Stimulated activated CD8-positive, alpha-beta memory T cell treated with anti-CD3 and anti-CD28 coated beads, Interleukin-2, amount 100 ng/mL, for 1 hour (primary cell): ENCODE results near the gene ST6GALNAC1.
"Not testable (repeated sequence)": the region's sequence is repeated elsewhere in the genome, so short reads cannot be mapped to it uniquely, and the experiment has no call there.

Experiments used
- DNase-seq, 2 donors: peaks; one replicate each; pipeline ENCODE4 v3.0.0-alpha.2; 2020; ENCODE audit warnings: low read depth in 2 of 2

ST6GALNAC1 gene

DNA sequence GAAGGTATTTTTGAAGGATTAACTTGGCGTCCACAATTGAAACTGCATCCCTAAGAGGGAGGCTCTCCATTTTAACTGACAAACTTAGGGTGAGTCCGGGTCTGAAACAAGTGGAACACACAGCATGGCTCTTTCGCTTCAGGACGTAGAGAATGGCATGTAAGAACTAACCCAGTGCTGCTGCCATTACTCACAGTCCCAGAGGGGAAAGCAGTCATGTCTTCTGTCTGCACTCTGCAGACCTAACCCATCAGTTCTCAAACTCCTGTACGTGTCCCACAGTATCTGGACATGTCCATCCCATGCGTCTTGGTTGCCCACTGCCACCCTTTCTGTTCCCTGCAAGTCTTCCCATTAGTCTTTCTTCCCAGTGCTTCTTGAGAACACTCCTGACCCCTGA, 563 bp downstream of the ST6GALNAC1 start:
- no peak for DNase-seq

- no peak for DNase-seq
Observed at GRCh38 chr17:76642032-76642561, 1.5 kb downstream of the ST6GALNAC1 start.

DNA sequence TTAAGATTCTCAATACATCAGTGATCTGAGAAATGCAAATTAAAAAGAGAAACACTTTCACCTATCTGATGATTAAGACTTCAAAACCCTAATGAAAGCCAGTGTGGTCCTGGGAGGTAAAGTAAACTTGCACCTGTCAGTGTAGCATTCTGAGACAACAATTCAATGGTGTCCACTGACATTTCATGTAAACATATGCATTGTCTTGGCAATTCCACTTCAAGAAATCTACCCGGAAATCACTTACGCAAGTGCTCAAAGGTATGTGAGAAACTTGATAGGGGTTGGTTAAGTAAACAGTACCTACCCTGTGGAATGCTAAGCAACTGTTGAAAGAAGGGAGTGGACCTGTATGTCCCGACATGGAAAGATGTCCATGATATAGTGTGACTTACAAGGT, 2.1 kb downstream of the ST6GALNAC1 start:
- DNase-seq = no peak

- no peak for DNase-seq
Observed at GRCh38 chr17:76640550-76641380, 2.8 kb downstream of the ST6GALNAC1 start.

DNA sequence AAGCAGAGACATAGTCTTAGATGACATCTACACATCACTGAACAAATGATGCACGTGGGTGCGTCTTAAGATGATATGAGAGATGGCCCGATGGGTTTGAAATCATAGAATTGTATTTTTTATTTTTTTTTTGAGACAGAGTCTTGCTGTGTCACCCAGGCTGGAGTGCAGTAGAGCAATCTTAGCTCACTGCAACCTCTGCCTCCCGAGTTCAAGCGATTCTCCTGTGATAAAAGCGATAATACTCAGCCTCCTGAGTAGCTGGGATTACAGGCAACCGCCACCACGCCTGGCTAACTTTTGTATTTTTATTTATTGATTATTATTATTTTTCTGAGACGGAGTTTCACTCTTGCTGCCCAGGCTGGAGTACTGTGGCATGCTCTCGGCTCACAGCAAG, 5.3 kb downstream of the ST6GALNAC1 start:
- DNase-seq = no peak

DNA sequence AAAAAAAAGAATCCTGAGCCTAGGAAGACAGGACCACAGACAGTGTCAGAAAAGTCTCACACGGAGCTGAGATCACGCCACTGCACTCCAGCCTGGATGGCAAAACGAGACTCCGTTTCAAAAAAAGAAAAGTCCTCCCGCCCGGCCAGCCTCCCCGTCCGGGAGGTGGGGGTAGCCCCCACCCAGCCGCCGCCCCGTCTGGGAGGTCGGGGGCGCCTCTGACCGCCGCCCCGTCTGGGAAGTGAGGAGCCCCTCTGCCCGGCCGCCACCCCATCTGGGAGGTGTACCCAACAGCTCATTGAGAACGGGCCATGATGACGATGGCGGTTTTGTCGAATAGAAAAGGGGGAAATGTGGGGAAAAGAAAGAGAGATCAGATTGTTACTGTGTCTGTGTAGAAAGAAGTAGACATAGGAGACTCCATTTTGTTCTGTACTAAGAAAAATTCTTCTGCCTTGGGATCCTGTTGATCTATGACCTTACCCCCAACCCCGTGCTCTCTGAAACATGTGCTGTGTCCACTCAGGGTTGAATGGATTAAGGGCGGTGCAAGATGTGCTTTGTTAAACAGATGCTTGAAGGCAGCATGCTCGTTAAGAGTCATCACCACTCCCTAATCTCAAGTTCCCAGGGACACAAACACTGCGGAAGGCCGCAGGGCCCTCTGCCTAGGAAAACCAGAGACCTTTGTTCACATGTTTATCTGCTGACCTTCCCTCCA, 6.9 kb downstream of the ST6GALNAC1 start:
- DNase-seq = not testable (repeated sequence)

- no peak for DNase-seq
Observed at GRCh38 chr17:76635659-76636360, 7.7 kb downstream of the ST6GALNAC1 start.

DNA sequence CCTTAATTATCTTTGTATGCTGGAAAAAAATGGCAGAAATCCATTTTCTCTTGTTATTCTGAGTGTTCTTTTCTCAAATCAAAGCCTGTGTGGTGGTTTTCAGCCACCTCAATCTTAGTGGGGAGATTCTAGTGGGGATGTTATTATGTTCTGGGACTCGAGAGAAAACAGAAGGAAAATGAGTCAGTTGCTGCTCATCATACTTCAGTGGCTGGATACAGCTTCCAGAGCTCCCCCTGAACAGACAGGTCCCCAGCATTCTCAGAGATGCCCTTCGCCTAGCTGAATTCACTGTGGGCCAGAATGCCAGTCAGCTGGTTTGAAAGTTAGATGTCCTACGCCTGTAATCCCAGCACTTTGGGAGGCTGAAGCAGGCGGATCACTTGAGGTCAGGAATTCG, 8.5 kb downstream of the ST6GALNAC1 start:
- DNase-seq = no peak

GRCh38 chr17:76633628-76634328, 9.8 kb downstream of the ST6GALNAC1 start:
- DNase-seq = no peak

GRCh38 chr17:76631821-76632565, 11.6 kb downstream of the ST6GALNAC1 start:
- peak in 1 of 2 donors; percentile 2 for DNase-seq

DNA sequence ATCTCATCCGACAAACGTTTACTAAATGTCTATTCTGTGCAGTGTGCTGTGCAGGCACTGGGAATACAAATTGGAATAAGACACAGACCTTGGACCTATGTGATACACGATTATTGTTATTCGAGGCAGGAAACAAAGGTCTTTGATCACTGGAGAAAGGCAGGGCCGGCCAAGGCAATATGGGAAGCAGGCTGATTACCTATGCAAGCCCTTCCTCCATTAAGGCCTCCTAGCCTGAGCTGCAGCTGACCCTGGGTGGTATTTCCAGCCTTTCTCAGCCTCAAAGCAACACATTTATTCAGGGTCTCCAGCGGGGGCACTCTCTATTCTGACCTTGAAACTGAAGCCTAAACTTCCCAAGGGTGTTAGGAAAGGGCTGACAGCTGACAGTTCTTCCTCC, 13.4 kb downstream of the ST6GALNAC1 start:
- DNase-seq = no peak

- no peak for DNase-seq
Observed at GRCh38 chr17:76627510-76627909, 16.0 kb downstream of the ST6GALNAC1 start.

GRCh38 chr17:76626442-76626841, 17.1 kb downstream of the ST6GALNAC1 start:
- DNase-seq = no peak

- no peak for DNase-seq
Observed at GRCh38 chr17:76625496-76625895, 18.1 kb downstream of the ST6GALNAC1 start.

- peak; percentile 62 to 64 for DNase-seq
Observed at GRCh38 chr17:76623271-76624146, 20.0 kb downstream of the ST6GALNAC1 start.

- no peak for DNase-seq
Observed at GRCh38 chr17:76617838-76618237, 25.7 kb downstream of the ST6GALNAC1 start.

DNA sequence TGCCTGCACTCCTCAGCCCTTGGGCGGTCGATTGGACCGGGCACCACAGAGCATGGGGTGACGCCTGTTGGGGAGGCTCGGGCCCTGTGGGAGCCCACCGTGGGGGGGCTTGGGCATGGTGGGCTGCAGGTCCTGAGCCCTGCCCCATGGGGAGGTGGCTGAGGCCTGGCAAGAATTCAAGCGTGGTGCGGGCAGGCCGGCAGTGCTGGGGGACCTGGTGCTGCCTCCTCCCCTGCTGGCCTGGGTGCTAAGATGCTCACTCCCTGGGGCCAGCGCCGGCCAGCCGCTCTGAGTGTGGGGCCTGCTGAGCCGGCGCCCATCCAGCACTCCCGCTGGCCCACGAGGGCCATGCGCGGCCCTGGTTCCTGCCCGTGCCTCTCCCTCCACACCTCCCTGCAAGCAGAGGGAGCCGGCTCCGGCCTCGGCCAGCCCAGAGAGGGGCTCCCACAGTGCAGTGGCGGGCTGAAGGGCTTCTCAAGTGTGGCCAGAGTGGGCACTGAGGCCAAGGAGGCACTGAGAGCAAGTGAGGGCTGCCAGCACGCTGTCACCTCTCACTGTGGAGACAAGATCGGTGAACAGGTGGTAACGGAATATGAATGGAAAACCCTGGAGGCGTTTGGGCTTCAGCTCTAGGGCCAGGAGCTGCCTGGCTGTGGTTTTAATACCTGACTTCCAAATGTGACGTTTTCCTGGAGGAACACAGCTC, 28.5 kb downstream of the ST6GALNAC1 start:
- no peak for DNase-seq

- DNase-seq = not testable (repeated sequence)
Observed at GRCh38 chr17:76614064-76614759, 29.3 kb downstream of the ST6GALNAC1 start.
